Stomach (tissue), 4 donors: ENCODE results near the gene PAX2.

Experiments
- POLR2A ChIP-seq, 4 donors: fragments of 450-650 bp; IDR thresholded peaks; one replicate each; pipeline ENCODE4 v1.6.1; 2016; ENCODE audit warnings: antibody characterized with exemption in 4 of 4, control low read depth in 2 of 4, mild to moderate bottlenecking in 1 of 4, moderate library complexity in 1 of 4
- TF ChIP-seq, protein P1 (sequence below), 7 experiments: fragments of 450-650 bp in 4 of 7; fragments of 200-600 bp in 3 of 7; sonication (generic) in 3 of 7; IDR thresholded peaks; one replicate each; pipeline ENCODE4 v1.5.1; 2016 to 2019; ENCODE audit warnings: antibody characterized with exemption in 7 of 7, control low read depth in 2 of 7, mild to moderate bottlenecking in 1 of 7

DNA sequence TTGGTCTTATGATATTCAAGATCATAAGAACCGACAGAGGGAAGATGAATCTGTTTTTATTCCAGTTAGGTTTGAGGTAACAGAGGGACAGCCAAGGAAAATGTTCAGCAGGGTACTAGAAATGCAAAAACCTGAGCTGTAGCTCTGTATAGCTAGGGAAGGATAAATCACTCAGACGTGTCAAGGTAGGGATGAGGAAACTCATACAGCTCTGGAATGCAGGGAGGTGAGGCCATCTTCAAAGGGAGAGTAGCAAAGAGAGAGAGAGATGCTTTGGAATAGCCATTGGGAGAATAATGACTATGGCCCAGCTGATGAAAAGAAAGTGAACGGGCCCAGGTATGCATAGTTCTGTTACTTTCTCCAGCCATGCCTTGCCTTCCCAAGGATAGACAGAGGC is 77.8 kb downstream of the PAX2 start:
- TF ChIP-seq, protein P1, sequence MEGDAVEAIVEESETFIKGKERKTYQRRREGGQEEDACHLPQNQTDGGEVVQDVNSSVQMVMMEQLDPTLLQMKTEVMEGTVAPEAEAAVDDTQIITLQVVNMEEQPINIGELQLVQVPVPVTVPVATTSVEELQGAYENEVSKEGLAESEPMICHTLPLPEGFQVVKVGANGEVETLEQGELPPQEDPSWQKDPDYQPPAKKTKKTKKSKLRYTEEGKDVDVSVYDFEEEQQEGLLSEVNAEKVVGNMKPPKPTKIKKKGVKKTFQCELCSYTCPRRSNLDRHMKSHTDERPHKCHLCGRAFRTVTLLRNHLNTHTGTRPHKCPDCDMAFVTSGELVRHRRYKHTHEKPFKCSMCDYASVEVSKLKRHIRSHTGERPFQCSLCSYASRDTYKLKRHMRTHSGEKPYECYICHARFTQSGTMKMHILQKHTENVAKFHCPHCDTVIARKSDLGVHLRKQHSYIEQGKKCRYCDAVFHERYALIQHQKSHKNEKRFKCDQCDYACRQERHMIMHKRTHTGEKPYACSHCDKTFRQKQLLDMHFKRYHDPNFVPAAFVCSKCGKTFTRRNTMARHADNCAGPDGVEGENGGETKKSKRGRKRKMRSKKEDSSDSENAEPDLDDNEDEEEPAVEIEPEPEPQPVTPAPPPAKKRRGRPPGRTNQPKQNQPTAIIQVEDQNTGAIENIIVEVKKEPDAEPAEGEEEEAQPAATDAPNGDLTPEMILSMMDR (IDR thresholded peaks at IDR 0.05) = no peak
- no peak for TF ChIP-seq POLR2A (IDR thresholded peaks at IDR 0.05)
